Inferior parietal cortex (tissue), 1 donor: ENCODE results near the gene FOXN3.

Experiments
- DNase-seq: peaks from one replicate; pipeline ENCODE4 v3.0.0-alpha.2; 2016; ENCODE audit errors: extremely low spot score

Gene FOXN3, protein sequence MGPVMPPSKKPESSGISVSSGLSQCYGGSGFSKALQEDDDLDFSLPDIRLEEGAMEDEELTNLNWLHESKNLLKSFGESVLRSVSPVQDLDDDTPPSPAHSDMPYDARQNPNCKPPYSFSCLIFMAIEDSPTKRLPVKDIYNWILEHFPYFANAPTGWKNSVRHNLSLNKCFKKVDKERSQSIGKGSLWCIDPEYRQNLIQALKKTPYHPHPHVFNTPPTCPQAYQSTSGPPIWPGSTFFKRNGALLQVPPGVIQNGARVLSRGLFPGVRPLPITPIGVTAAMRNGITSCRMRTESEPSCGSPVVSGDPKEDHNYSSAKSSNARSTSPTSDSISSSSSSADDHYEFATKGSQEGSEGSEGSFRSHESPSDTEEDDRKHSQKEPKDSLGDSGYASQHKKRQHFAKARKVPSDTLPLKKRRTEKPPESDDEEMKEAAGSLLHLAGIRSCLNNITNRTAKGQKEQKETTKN

DNA sequence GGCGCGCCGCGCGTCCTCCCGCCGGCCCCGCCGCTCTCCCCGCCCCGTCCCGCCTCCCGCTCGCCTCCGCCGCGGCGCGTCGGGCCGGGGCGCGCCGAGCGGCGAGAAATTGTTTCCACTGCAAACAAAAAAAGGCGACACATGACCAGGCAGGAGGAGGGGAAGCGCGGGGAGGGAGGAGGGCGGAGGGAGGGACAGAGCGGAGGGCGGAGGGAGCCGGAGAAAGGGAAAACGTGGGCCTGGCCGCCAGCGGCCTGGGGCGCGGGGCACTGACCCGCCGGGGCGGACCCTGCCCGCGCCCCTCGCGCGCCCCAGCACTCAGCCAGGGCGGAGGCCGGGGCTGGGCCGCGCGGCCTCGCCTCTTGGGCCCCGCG lies at the start of gene FOXN3:
TSS of gene FOXN3 (minus strand) at position 143 of the 374 bp plus-strand sequence. CDS start 4,757 bp downstream, outside the sequence.
- DNase-seq: peak; percentile 84

DNA sequence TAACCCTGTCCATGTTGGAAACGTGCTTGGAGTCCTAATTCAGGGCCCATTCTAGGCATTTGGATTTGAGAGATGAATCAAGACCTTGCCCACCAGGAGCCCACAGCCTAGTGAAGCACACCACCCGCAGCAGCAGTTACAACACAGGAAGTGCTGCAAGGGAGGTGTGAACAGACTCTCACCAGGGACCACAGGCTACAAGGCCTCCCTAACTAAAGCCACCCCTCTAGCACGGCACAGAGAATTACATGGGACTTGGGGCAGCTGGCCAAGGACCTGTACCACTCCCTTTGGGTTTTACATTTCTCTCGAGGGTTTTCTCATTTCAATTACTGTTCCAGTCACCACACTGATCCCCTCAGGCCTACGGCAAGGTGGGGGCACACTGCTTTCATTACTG lies 49.5 kb upstream of the FOXN3 start:
- no peak for DNase-seq

DNA sequence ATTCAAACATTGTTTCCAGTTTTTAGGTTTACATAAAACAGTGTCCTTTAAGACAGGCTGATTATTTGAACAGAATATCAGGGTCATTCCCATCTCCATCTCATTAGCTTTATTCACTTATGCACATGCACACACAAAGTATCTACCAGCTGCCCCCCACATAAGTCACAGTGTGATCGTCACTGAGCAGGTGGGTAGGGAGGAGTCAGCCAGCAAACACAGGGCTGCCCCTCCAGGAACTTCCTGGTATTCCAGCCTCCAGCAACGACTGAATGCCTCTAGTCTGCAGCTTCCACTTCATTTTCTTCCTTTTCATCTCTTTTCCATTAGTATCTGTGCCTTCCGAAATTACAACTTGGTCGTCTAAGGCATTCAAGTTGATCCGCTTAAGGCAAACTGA lies 48.8 kb upstream of the FOXN3 start:
- no peak for DNase-seq

DNA sequence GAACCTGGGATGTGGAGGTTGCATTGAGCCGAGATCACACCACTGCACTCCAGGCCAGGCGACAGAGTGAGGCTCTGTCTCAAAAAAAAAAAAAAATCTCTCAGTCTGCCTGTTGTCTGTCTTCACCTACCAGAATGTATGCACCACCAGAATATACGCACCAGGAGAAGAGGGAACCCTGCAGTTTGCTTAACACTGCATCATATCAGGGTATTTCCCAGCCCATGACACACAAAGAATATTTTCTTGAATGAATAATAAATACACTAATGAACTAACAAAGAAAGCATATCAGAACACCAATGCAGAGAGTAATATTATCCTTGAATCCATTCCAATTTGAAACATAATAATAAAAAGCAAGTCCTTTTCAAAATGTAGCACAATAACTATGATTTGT lies 44.2 kb upstream of the FOXN3 start:
- DNase-seq: no peak

DNA sequence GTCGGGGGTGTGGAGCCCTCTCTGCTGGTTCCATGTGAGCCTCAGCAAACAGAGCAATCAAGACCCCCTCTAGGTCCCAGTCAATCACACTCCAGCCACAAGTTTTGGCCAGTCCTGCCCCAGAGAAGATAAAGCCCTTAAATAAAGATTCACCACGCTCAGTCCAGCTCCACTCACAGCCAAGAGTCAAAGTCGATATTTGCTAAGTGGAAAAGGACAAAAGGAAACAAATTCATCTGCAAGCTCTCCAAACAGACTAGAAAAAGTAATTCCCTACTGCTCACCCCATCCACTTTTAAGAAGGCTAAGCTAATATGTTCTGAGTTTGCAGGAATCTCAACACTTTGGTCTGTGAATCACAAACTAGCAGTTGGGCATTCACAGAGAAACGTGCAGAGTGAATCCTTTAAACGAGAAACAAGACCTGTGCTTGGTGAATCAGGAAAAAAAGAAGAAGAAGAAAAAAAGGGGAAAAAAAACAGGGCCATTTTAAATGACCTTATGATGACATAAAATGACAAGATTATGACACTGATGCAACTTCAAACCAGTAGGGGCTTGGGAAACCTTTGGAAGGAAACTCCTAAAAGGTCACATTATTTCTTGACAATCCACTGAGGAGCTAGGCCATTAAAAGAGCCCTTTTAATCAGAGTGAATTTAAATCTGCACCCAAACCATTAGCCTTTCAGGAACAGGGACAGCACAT lies 41.8 kb upstream of the FOXN3 start:
- DNase-seq: no peak

DNA sequence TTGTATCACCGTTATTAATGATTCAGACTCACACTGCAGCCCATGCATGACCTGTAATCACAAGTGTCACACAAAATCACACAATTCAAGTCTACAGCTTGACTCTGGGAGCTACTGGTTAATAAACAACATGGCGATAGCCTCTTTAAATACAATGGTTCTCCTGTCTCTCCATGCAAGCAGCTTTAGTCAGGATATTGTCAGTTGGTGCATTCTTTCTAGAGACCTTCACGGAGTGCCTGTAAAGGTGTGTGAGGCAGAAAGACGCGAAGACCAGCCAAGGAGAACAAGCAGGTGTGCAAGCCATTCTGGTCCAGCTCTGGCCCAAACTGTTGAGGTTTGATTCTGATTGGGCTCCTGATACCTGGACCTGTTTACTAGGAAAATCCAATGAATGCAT lies 40.0 kb upstream of the FOXN3 start:
- no peak for DNase-seq

DNA sequence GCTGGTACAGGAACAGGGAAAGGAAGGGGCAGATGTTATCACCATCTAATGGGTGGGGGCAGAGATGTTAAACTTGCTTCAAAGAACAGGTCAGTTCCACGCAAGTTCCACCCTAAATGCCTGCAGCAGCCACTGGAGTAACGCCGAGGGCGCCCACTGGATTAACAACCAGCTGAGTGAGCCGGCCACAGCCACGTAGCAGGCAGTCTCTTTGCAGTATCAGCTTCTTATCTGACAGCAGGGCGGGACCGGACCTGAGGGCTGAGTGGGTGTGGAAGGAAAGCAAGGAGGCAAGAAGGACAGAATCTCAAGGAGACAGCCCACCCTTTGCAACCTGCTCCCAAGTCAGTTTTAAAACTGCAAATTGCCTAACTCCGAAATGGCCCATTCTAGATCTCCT lies 38.4 kb upstream of the FOXN3 start:
- DNase-seq: no peak

DNA sequence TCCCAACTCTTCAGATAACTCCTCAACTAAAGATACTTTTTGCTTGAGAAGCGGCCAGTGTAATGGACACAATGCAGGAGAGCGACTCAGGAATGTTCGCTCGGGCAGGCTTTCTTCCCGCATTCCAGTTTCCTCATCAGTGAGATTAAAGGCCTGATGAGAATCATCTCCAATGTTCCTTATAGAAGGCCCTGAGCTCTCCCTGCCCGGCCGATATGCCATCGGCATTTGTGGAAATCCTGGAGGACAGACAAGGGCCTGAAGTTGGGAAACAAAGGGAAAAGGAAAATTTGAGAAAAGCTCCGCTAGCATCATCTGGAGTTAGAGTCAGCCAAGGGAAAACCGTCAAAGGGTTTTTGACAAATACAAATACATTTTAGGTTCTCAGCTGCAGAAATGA lies 38.0 kb upstream of the FOXN3 start:
- DNase-seq: no peak

DNA sequence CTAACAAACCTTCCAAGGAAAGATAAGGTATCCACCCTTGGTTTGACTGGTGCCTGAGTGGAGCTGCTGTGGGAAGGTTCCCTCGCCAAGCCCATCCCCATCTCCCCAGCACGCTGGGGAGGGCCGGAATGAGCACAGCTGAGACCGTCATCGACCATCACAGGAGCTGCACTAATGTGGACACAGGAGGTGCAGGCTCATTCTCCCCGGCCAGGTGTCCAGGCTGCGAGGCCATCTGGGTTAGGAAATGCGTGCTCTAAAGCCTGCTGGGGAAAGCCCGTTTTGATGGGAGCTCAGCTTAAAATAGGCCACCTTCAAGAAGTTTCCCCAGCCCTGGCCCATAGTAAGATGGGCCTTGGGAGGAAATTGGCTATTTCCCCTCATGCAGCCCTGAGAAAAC lies 35.2 kb upstream of the FOXN3 start:
- no peak for DNase-seq

DNA sequence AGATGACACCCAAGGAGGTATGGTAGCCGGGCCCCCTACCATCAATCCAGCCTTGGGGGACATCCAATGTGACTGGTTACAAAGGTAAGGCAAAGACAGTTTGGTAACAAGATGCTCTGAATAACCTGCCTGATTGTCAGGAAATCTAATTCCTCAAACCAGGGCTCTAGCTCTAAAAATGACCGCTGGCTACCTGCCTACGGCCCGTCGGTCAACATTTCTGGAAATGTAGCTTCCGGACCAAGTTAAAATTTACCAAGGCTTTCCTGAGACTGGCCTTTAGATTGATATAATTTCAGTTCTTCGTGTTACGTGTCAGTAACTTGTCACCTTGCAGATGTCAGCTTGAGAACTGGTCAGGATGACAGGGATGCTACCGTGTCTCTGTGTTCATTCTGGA lies 34.2 kb upstream of the FOXN3 start:
- no peak for DNase-seq

DNA sequence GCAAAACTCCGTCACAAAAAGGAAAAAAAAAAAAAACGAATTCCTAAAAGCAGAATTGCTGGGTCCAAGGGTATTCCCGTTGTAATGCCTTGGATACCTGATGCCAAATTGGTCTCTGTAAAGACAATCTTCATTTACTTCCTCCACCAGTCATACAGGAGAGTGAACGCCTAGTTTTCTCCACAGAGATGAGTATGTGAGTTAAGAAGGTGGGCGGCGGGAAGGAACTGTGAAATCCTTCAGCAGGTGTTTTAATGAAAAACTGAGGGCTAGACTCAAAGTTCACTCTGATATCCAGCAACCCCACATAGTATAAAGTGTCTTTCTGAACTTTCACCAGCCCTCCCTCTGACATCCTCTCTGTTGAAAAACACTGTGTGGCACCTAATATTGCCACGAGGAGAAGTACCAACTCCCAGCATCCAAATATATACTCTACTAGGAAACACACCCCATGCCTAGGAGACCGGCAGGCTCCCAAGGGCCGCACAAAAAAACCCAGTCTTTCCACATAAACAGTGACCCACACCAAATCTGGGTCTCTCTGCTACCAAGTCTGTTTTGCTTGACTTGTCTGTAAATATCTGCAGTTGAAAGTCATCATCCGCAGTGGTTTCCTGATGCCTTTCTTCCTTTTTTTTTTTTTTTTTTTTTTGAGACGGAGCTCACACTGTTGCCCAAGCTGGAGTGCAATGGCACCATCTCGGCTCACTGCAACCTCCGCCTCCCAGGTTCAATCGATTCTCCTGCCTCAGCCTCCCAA lies 30.3 kb upstream of the FOXN3 start:
- no peak for DNase-seq

DNA sequence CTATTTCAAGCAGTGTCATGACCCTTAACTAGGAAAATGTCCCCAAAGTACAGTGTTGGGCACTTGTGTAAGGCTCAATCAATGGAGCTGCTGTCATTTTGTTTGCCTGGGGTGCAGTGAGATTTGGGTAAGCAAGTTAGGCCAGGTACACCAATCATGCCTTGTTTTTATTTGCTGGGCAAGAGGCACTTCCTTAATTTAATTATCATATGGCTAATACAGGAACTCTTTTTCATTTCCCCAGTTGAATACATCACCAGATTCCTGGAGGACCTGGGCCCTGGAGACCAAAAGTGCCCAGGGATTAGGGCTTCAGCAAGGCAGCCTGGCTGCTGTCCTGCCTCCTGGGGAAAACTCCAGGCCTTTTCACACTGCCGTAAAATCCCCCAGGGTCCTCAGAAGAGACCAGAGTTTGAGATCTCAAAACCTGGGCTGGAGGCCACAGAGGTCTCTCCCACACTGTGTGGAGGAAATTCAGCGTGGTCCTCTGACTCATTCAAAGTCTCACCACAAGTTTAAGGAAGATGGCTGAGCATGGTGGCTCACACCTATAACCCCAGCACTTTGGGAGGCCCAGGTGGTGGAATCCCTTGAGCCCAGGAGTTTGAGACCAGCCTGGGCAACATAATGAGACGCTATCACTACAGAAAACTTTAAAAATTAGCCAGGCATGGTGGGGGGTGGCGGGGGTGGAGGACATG lies 28.4 kb upstream of the FOXN3 start:
- DNase-seq: no peak

DNA sequence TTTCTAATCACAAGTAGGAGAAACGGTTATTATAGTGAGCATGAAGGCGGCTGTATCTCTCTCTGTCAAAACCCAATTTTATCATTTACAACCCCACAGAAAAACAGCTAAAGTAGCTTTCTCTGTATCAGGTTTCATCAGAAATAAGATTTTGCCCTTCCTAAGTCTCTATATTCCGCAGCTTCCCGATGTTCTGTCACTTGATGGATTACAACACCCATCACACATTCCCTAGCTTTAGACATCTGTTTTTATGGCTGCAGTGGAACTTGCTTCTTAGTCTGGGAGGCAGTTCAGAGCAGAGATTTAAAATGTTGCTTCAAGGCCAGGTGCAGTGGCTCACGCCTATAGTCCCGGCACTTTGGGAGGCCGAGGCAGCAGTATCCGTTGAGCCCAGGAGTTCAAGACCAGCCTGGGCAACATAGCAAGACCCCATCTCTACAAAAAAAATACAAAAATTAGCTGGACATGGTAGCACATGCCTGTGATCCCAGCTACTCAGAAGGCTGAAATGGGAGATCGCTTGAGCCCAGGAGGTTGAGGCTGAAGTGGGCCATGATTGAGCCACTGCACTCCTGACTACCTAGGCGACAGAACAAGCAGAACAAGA lies 27.6 kb upstream of the FOXN3 start:
- no peak for DNase-seq

DNA sequence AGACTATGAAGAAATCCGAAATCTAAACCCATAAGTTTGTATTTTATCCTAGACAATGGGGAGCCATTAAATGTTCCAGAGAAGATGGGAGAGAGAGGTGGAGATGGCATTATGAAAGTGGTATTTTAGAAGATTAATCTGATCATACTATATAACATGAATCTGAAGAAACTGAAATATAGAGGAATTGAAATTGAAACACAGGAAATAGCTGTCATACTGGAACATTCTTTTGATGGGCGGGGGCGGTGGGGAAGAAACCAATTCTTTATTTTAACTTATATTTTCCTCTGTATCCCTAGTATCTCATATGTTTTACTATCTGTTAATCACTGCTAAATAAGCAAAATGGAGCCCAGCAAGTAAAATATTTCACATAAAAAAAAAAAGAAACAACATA lies 27.0 kb upstream of the FOXN3 start:
- no peak for DNase-seq

DNA sequence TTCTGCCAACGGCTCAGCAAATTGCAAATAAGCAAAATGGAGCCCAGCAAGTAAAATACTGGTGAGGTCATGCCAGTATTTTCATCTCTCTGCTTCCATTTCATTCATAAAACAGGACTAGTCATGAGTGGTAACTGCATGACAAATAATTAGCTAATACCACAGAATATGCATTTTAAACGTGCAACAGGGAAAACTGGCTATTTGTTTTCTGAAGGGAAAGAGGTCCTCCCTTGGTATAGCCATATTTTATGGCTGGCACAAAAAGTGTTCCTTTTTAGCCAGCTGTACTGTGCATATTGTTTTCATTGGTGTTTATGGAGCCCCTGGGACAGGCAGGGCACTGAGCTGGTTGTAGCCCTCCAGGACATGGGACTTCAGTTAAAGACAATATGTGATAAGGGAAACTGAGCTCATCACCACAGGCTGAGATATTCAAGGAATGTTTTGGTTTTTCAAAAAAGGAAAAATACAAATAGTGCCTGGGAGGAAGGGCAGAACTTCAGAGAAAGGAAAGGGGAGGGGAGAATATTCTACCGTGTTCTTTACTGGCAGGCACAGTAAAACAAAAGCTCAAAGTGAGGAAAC lies 26.1 kb upstream of the FOXN3 start:
- no peak for DNase-seq

DNA sequence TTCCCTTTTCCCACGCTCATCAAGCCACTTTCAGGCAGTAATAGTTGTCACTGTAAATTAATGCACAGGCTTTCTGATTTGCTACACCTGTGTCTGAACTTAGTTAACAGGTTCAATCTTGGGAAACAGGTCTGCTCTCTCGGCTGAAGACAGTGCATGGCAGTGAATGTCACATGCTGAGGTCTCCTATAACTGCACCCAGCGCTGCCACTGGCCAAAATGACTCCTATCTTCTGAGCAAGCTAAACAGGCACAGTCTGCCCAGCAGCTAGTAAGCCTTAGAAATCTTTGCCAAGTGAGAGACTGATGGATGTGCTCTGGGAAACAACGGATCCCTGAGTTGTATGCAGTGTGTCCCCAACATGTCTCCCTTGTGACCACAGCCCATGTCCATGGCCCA lies 25.2 kb upstream of the FOXN3 start:
- DNase-seq: no peak

DNA sequence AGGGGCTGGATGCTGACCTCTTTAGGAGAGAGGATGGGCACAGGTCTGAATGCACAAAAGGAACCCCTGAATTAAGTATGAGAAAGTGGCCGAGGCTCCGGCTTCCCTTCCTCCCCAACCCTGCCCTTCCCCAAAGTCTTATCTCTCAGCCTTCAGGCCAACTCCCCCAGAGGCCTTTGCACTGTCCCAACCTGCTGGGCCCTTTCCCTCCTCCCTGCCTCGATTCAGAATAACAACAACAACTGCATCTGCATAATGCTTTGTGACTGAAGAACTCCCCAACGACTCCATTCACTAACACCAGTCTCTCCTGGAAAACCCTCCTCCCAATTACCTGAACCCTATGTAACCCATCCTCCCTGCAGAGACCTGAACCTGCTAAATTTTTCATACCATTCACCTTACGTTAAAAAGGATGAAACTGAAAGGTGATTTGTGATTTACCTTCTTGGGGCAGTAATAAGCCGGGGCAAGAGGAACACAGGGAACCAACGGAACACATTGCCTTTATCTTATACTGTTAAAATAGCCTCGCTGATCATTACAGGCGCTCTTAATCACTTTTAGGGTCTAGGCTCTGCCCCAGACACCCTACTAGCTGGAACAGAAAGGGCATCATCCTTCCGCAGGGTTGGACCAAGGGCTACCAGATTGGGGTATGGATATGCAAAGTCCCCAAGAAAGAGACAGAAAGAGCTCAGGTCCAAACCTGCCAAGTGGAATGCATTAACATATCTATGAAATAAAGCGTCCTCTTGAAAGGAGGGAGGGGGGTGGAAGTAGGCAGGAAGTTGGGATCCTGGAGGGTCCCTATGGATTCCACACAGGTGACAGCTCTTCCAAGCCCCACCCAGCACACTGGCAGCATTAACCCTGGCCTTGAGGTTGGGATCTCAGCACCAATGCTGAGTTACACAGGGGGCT lies 24.2 kb upstream of the FOXN3 start:
- DNase-seq: no peak

DNA sequence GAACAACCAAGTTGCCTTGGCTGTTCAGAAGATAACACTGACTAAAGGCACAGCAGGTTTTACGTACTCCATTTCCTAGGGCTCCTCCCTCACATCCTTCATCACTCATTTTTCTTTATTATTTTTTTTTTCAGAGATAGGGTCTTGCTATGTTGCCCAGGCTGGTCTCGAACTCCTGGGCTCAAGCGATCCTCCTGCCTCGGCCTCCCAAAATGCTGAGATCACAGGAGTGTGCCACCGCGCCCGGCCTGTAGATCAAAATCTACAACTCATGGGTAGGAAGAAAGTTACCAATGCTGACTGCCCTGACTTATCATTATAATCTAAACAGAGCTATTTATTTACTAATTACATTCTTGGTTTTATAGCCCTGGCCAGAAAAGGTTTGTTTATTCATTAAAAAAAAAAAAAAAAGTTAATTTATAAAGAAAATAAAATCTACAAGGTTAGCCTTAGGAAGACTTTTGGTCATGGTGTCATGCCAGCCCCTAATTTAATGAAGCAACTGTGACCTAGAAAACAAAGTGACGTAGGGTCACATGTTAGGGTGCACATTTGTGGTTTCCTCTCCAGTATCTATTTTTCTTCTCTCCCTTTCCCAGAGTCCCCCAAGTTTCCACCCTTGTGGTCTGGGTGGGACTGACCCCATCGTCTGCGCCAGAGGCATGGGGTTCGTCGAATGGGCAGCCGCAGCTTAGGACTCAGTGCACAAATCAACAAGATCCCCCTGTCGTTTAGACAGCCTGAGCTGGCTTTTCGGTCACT lies 19.0 kb upstream of the FOXN3 start:
- DNase-seq: no peak

DNA sequence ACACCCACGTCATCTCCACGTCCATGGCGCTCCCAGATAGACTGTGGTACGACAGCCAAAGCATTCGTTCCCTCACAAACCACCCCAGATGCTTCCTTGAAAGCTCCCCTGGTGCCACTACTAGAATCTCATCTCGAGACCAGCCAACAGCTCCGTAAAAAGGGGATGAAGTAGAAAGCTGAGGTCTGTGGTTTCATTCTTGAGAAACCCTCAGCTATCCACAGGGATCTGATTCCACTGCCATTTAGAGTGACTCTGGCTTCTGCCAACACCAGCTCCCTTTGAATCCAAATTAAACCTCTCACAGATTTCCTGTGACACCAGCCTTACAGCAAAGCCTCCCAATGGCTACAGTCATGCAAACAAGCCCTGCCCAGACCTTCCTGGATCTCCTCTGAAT lies 18.5 kb upstream of the FOXN3 start:
- DNase-seq: no peak
